HepG2 (cell line): ENCODE data around the gene TEKTIP1. TPM values are rescaled to one million over a fixed set of nuclear protein-coding genes. Genes with fewer than 3 reads are reported as not detected.

ENCODE experiments used
- ATAC-seq: fragments of 200-7000 bp; cut with Tn5 transposase; 3 replicates; pipeline ENCODE4 v1.9.1; 2020; ENCODE audit warnings: mild to moderate bottlenecking, moderate library complexity
- BruUV-seq: library from RNA; stranded (reverse); fragments of 400-500 nt; replicated peaks from 2 replicates; lab custom pipeline; 2021; lab: Mats Ljungman, UMichigan
- CTCF ChIA-PET: fragments of 300-600 bp; formaldehyde crosslinking; extraction: SDS; loops from one replicate; lab custom pipeline; 2021; ENCODE audit warnings: low total read pairs, inconsistent platforms, low intra/inter-chr PET ratio; lab: Yijun Ruan, JAX
- POLR2A ChIA-PET: fragments of 350-600 bp; sonication (Branson Sonifier 250); formaldehyde crosslinking; loops from one replicate; lab custom pipeline; 2020; ENCODE audit warnings: antibody characterized with exemption, inconsistent platforms; lab: Yijun Ruan, JAX
- DNase-seq: peaks from one replicate; pipeline ENCODE4 v3.0.0-alpha.2; 2015; ENCODE audit warnings: low spot score
- FAIRE-seq: peaks from 3 replicates; lab custom pipeline; 2011; peaks lifted over from hg19 to GRCh38; lab: Jason Lieb, UNC
- H2AFZ ChIP-seq: one replicate; pipeline ENCODE4 v1.6.1; 2011; ENCODE audit warnings: low read length, inconsistent platforms
- H3K27ac ChIP-seq: fragments of 300-600 bp; 3 replicates; pipeline ENCODE4 v1.8.0; 2011; ENCODE audit warnings: mixed run types, mild to moderate bottlenecking, mixed read lengths, low read length, inconsistent platforms; ENCODE audit not compliant: insufficient read depth; ENCODE audit errors: extremely low read length
- H3K27me3 ChIP-seq, 2 experiments: fragments of 200-600 bp in 1 of 2; 2 replicates in 1 of 2; 3 replicates in 1 of 2; pipeline versions ENCODE4 v1.6.0 to v1.8.0; 2011; ENCODE audit warnings: low read length in 2 of 2, mild to moderate bottlenecking in 2 of 2, moderate library complexity in 2 of 2, inconsistent platforms in 1 of 2; ENCODE audit not compliant: insufficient read depth in 2 of 2, control insufficient read depth in 1 of 2
- H3K36me3 ChIP-seq, 2 experiments: fragments of 200-600 bp in 1 of 2; replicated peaks in 1 of 2; 2 replicates in 1 of 2; 3 replicates in 1 of 2; pipeline versions ENCODE4 v1.5.1 to v1.8.0; 2011; ENCODE audit warnings: low read length in 2 of 2, inconsistent platforms in 1 of 2; ENCODE audit not compliant: insufficient read depth in 2 of 2, control insufficient read depth in 1 of 2
- H3K4me1 ChIP-seq: 2 replicates; pipeline ENCODE4 v1.5.1; 2012; ENCODE audit warnings: low read length, inconsistent platforms; ENCODE audit not compliant: insufficient read depth
- H3K4me2 ChIP-seq: 2 replicates; pipeline ENCODE4 v1.6.0; 2011; ENCODE audit warnings: low read depth, low read length, inconsistent platforms
- H3K4me3 ChIP-seq, 3 experiments: fragments of 200-600 bp in 1 of 3; sonication (generic), shearing (Covaris generic) in 1 of 3; replicated peaks in 1 of 3; 2 replicates each; pipeline ENCODE4 v1.5.1; 2011 to 2016; ENCODE audit warnings: low read length in 3 of 3, inconsistent platforms in 2 of 3, low read depth in 2 of 3, mild to moderate bottlenecking in 2 of 3, control low read depth in 1 of 3, mixed read lengths in 1 of 3; ENCODE audit not compliant: insufficient read depth in 1 of 3
- H3K79me2 ChIP-seq: one replicate; pipeline ENCODE4 v1.6.1; 2011; ENCODE audit warnings: low read length, inconsistent platforms; ENCODE audit not compliant: insufficient read depth
- H3K9ac ChIP-seq: 2 replicates; pipeline ENCODE4 v1.6.0; 2011; ENCODE audit warnings: mild to moderate bottlenecking, low read depth, low read length, inconsistent platforms; ENCODE audit not compliant: insufficient read depth
- H3K9me3 ChIP-seq: 2 replicates; pipeline ENCODE4 v1.5.1; 2012; ENCODE audit warnings: mild to moderate bottlenecking, low read length
- H4K20me1 ChIP-seq: 2 replicates; pipeline ENCODE4 v1.6.0; 2011; ENCODE audit warnings: inconsistent platforms, mild to moderate bottlenecking, low read length, moderate library complexity; ENCODE audit not compliant: insufficient read depth
- FOSL1 ChIP-seq: sonication (generic); formaldehyde crosslinking; IDR thresholded peaks from 2 replicates; pipeline ENCODE4 v1.9.0; 2021; ENCODE audit warnings: missing genetic modification reagents, borderline replicate concordance
- HNRNPLL ChIP-seq: fragments of 200-400 bp; formaldehyde crosslinking; IDR thresholded peaks from 2 replicates; pipeline ENCODE4 v1.6.1; 2017; ENCODE audit warnings: mild to moderate bottlenecking, low read depth, low read length; ENCODE audit not compliant: poor library complexity, severe bottlenecking
- KLF6 ChIP-seq: IDR thresholded peaks from 2 replicates; pipeline ENCODE4 v1.8.0; 2016; ENCODE audit warnings: missing biosample characterization, missing genetic modification reagents
- RAD51 ChIP-seq: fragments of 450-650 bp; IDR thresholded peaks from 2 replicates; pipeline ENCODE4 v1.6.1; 2016; ENCODE audit warnings: borderline replicate concordance
- RFX1 ChIP-seq: fragments of 450-650 bp; IDR thresholded peaks from 2 replicates; pipeline ENCODE4 v1.6.1; 2017
- SALL2 ChIP-seq: sonication (generic); formaldehyde crosslinking; IDR thresholded peaks from 2 replicates; pipeline ENCODE4 v1.8.1; 2023; ENCODE audit warnings: mild to moderate bottlenecking, missing genetic modification reagents, inconsistent platforms
- ZC3H4 ChIP-seq: sonication (generic); formaldehyde crosslinking; IDR thresholded peaks from 2 replicates; pipeline ENCODE4 v1.4.0; 2020; ENCODE audit warnings: missing genetic modification reagents, borderline replicate concordance
- ZKSCAN8 ChIP-seq: IDR thresholded peaks from 2 replicates; pipeline ENCODE4 v1.6.1; 2016; ENCODE audit warnings: borderline replicate concordance, missing genetic modification reagents, missing compliant biosample characterization
- ZNF329 ChIP-seq: sonication (generic); formaldehyde crosslinking; IDR thresholded peaks from 2 replicates; pipeline ENCODE4 v1.9.0; 2021; ENCODE audit warnings: low read depth, mild to moderate bottlenecking, missing genetic modification reagents
- ZNF501 ChIP-seq: sonication (generic); formaldehyde crosslinking; IDR thresholded peaks from 2 replicates; pipeline ENCODE4 v1.5.1; 2020; ENCODE audit warnings: mild to moderate bottlenecking, moderate library complexity, missing genetic modification reagents
- ZNF749 ChIP-seq: sonication (generic); formaldehyde crosslinking; IDR thresholded peaks from 2 replicates; pipeline ENCODE4 v1.8.0; 2022; ENCODE audit warnings: mild to moderate bottlenecking, missing genetic modification reagents, moderate library complexity, borderline replicate concordance
- ZNF761 ChIP-seq: sonication (generic); formaldehyde crosslinking; conservative IDR thresholded peaks from 2 replicates; pipeline ENCODE4 v1.4.0; 2020; ENCODE audit warnings: mild to moderate bottlenecking, missing genetic modification reagents
- ZNF776 ChIP-seq: sonication (generic); formaldehyde crosslinking; IDR thresholded peaks from 2 replicates; pipeline ENCODE4 v1.4.0; 2020; ENCODE audit warnings: mild to moderate bottlenecking, missing genetic modification reagents
- ZSCAN25 ChIP-seq: sonication (generic); formaldehyde crosslinking; IDR thresholded peaks from 2 replicates; pipeline ENCODE4 v1.8.0; 2022; ENCODE audit warnings: mild to moderate bottlenecking, missing genetic modification reagents
- WGBS: methylation state at CpG from one replicate; pipeline ENCODE4 v1.1.6; 2017; ENCODE audit warnings: low lambda C conversion rate; 5-methylcytosine and 5-hydroxymethylcytosine counted together
- in situ Hi-C: cut with HindIII; loops from 2 replicates; pipeline ENCODE4 v1.10.0; 2017; ENCODE audit warnings: low pct_unique_long_range_greater_than_20kb; ENCODE audit not compliant: extremely low pct_ligation_motif_present
- intact Hi-C: fragments of 100-400 bp; cut with micrococcal nuclease; formaldehyde crosslinking; loops from one replicate; pipeline ENCODE4 v1.10.0; 2022; ENCODE audit not compliant: unreplicated experiment
- polyA plus RNA-seq, 8 experiments: library from polyadenylated mRNA; depleted of rRNA in 3 of 8; stranded (reverse) in 7 of 8; unstranded in 1 of 8; fragments of >200 nt; fragmentation: Illumina TruSeq in 4 of 8; extraction: Trizol in 4 of 8; gene quantifications; 2 replicates each; pipeline versions ENCODE4 v1.2.1 to v1.2.3, GENCODE V29; 2011 to 2016; ENCODE audit warnings: low read depth in 4 of 8, missing spikeins in 1 of 8, mixed read lengths in 1 of 8; ENCODE audit not compliant: insufficient read depth in 1 of 8
- total RNA-seq, 5 experiments: library from RNA; depleted of rRNA; stranded (reverse); fragments of >200 nt; fragmentation: Illumina TruSeq; extraction: Trizol; gene quantifications; 2 replicates each; pipeline ENCODE4 v1.2.3, GENCODE V29; 2016; ENCODE audit warnings: low read depth in 1 of 5
- TF ChIP-seq, protein P1 (sequence below): sonication (generic); formaldehyde crosslinking; IDR thresholded peaks from 2 replicates; pipeline ENCODE4 v1.4.0; 2020; ENCODE audit warnings: mild to moderate bottlenecking, missing genetic modification reagents
- TF ChIP-seq, protein P2 (sequence below): sonication (generic); formaldehyde crosslinking; IDR thresholded peaks from 2 replicates; pipeline ENCODE4 v1.4.0; 2020; ENCODE audit warnings: missing genetic modification reagents

The TEKTIP1 gene
- total and polyA plus RNA-seq, 2 of the 13 experiments (the other 11 are each of a cell fraction or from before 2014, with no cell fraction given) = not detected

DNA sequence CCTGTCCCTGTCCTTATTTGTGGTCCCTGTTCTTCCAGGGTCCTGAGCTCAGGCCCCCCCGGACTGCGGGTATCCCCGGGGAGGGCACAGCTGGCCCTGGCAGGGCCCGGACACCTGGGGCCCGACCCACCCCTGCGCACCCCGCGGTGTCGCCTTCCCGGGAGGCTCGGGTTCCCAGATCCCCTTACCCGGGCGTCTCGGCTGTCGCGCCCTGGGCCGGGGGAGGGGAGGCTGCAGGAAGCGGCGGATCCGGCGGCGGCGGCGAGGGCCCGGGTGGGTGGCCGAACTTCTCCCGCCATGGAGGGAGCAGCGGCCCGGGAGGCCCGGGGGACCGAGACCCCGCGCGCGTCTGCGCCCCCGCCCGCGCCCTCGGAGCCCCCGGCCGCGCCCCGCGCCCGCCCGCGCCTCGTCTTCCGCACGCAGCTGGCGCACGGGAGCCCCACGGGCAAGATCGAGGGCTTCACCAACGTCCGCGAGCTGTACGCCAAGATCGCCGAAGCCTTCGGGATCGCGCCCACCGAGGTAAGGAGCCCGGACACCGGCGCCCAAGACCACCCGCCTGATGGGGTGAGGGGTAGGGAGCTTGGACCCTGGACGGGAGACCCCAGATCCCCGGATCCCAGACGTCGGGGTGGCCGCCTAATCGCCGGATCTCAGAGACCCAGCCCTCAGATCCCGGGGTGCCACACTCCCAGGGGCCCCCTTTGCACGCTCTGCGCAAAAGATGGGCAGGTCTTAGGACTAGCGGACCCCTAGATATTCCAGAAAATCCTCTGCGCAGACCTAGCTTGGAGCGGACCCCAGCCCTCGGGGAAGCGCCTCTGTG is 46.5 kb downstream of the TEKTIP1 start, which contains the start of gene GIPC3:
Gene GIPC3, plus strand, starts transcription at position 178 of the 826 bp plus-strand sequence. Its CDS starts 120 bp downstream, at position 298.
- POLR2A ChIA-PET = no interaction called here
- no peaks in the 10 kb centered on the region for H3K36me3 ChIP-seq
- H3K9ac ChIP-seq = no peak within 1 kb of the TSS
- TF ChIP-seq RFX1 = no peak
- no peak for TF ChIP-seq ZC3H4 (CRISPR knock-in tag)
- TF ChIP-seq ZNF749 (CRISPR knock-in tag) = no peak
- no peak for TF ChIP-seq ZNF761 (CRISPR knock-in tag)
- TF ChIP-seq, protein P1, sequence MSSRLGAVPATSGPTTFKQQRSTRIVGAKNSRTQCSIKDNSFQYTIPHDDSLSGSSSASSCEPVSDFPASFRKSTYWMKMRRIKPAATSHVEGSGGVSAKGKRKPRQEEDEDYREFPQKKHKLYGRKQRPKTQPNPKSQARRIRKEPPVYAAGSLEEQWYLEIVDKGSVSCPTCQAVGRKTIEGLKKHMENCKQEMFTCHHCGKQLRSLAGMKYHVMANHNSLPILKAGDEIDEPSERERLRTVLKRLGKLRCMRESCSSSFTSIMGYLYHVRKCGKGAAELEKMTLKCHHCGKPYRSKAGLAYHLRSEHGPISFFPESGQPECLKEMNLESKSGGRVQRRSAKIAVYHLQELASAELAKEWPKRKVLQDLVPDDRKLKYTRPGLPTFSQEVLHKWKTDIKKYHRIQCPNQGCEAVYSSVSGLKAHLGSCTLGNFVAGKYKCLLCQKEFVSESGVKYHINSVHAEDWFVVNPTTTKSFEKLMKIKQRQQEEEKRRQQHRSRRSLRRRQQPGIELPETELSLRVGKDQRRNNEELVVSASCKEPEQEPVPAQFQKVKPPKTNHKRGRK (CRISPR knock-in tag) = no peak
- no peak for TF ChIP-seq ZKSCAN8 (CRISPR knock-in tag)
- TF ChIP-seq ZNF776 (CRISPR knock-in tag) = no peak
- TF ChIP-seq, protein P2, sequence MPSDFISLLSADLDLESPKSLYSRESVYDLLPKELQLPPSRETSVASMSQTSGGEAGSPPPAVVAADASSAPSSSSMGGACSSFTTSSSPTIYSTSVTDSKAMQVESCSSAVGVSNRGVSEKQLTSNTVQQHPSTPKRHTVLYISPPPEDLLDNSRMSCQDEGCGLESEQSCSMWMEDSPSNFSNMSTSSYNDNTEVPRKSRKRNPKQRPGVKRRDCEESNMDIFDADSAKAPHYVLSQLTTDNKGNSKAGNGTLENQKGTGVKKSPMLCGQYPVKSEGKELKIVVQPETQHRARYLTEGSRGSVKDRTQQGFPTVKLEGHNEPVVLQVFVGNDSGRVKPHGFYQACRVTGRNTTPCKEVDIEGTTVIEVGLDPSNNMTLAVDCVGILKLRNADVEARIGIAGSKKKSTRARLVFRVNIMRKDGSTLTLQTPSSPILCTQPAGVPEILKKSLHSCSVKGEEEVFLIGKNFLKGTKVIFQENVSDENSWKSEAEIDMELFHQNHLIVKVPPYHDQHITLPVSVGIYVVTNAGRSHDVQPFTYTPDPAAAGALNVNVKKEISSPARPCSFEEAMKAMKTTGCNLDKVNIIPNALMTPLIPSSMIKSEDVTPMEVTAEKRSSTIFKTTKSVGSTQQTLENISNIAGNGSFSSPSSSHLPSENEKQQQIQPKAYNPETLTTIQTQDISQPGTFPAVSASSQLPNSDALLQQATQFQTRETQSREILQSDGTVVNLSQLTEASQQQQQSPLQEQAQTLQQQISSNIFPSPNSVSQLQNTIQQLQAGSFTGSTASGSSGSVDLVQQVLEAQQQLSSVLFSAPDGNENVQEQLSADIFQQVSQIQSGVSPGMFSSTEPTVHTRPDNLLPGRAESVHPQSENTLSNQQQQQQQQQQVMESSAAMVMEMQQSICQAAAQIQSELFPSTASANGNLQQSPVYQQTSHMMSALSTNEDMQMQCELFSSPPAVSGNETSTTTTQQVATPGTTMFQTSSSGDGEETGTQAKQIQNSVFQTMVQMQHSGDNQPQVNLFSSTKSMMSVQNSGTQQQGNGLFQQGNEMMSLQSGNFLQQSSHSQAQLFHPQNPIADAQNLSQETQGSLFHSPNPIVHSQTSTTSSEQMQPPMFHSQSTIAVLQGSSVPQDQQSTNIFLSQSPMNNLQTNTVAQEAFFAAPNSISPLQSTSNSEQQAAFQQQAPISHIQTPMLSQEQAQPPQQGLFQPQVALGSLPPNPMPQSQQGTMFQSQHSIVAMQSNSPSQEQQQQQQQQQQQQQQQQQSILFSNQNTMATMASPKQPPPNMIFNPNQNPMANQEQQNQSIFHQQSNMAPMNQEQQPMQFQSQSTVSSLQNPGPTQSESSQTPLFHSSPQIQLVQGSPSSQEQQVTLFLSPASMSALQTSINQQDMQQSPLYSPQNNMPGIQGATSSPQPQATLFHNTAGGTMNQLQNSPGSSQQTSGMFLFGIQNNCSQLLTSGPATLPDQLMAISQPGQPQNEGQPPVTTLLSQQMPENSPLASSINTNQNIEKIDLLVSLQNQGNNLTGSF = no peak
- no peak for TF ChIP-seq FOSL1 (CRISPR knock-in tag)
- no peak for TF ChIP-seq KLF6 (CRISPR knock-in tag)
- TF ChIP-seq HNRNPLL = peak; percentile 44
- TF ChIP-seq SALL2 (CRISPR knock-in tag) = no peak
- TF ChIP-seq RAD51 = no peak
- TF ChIP-seq ZSCAN25 (CRISPR knock-in tag) = no peak
- 0 out of 2 replicates have a peak, but pooled peaks have one; percentile 29 for TF ChIP-seq ZNF501 (CRISPR knock-in tag)
- peak; percentile 91; the same call in 1 of the 2 replicates for TF ChIP-seq ZNF329
- H3K4me3 ChIP-seq = peak within 1 kb of the TSS in 1 of 3 experiments; percentile 45; a peak in 1 of 6 replicates
- DNase-seq (no peak), FAIRE-seq (no peak), ATAC-seq (no peak)
- H3K4me2 ChIP-seq = peak within 1 kb of the TSS; percentile 51; the same call in 1 of the 2 replicates
- no peaks in the 10 kb centered on the region for H3K9me3 ChIP-seq
- WGBS = no CpG with 5 or more reads among the region's 84 CpGs
- no TSS peak for BruUV-seq
- intact Hi-C loops (no loop called here), in situ Hi-C loops (no loop called here)
- H3K27ac ChIP-seq = no peak within 1 kb of the TSS
- H4K20me1 ChIP-seq = no peaks in the 10 kb centered on the region
- H2AFZ ChIP-seq = no peak within 1 kb of the TSS
- H3K27me3 ChIP-seq = peaks cover 2 to 23% of the 10 kb centered on the region in 2 experiments; a peak in 4 of 5 replicates
- H3K79me2 ChIP-seq = no peaks in the 10 kb centered on the region
- CTCF ChIA-PET = interaction anchor here (1.4 kb wide), 1 partner anchor 40 kb away, joined by 5 read pairs; no protein-coding TSS in a partner anchor
- 0 out of 2 replicates have a peak, but pooled peaks cover under 1% of the 10 kb centered on the region for H3K4me1 ChIP-seq
